ENCODE data around the gene CYBA. TPM values are rescaled to one million over a fixed set of nuclear protein-coding genes. Genes with fewer than 3 reads are reported as not detected.

The CYBA gene
- polyA plus RNA-seq (2011; rRNA removed) (69.1 and 75.7 TPM in 2 replicates), polyA plus RNA-seq (2017; fragmentation: RNase III; extraction: RNeasy Plus Mini Kit Qiagen cat#74134 plus additional on column Dnase treatment) (160 to 185 TPM (median 175 TPM) in 3 replicates), polyA minus RNA-seq (2011; rRNA and poly(A)+ RNA removed) (46.7 and 51.4 TPM in 2 replicates)
- polyA plus RNA-seq (2012; cell fraction: cytosol; rRNA removed): 333 and 385 TPM in 2 replicates
- 412 and 442 TPM in 2 replicates for polyA plus RNA-seq (2012; cell fraction: nucleus; rRNA removed)

GRCh38 chr16:88650749-88651275, at the start of gene CYBA:
Gene CYBA, minus strand, starts transcription at chr16:88651053. Its CDS starts 40 bp downstream, at chr16:88651013.
- TF ChIP-seq TFCP2L1 (CRISPR knock-in tag; IDR thresholded peaks at IDR 0.05) (no peak), HMGXB4 (CRISPR knock-in tag; IDR thresholded peaks at IDR 0.05; ENCODE audit: borderline replicate concordance) (no peak), MAZ (IDR thresholded peaks at IDR 0.05; ENCODE audit: borderline replicate concordance, low read depth, low read length) (no peak), POLR2A (IDR thresholded peaks at IDR 0.05; ENCODE audit: low read length) (peak; percentile 85), MAX (IDR thresholded peaks at IDR 0.05) (peak; percentile 70), BCL3 (IDR thresholded peaks at IDR 0.05) (peak; percentile 74; the same call in 1 of the 3 replicates), PHF8 (IDR thresholded peaks at IDR 0.05; ENCODE audit: borderline replicate concordance, low read depth) (peak; percentile 80), JUN (IDR thresholded peaks at IDR 0.05) (peak in 1 of 2 experiments; percentile 73; a peak in 2 of 5 replicates), POLR2AphosphoS2 (conservative IDR thresholded peaks at IDR 0.05; ENCODE audit: low read length) (no peak), HDAC2 (IDR thresholded peaks at IDR 0.05) (no peak), CHD2 (IDR thresholded peaks at IDR 0.05; ENCODE audit: low read length, partially characterized antibody) (no peak), NFE2L2 (conservative IDR thresholded peaks at IDR 0.05; ENCODE audit: low read length) (no peak)
- TF ChIP-seq, protein P1, sequence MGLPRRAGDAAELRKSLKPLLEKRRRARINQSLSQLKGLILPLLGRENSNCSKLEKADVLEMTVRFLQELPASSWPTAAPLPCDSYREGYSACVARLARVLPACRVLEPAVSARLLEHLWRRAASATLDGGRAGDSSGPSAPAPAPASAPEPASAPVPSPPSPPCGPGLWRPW (IDR thresholded peaks at IDR 0.05): no peak
- TF ChIP-seq, protein P2, sequence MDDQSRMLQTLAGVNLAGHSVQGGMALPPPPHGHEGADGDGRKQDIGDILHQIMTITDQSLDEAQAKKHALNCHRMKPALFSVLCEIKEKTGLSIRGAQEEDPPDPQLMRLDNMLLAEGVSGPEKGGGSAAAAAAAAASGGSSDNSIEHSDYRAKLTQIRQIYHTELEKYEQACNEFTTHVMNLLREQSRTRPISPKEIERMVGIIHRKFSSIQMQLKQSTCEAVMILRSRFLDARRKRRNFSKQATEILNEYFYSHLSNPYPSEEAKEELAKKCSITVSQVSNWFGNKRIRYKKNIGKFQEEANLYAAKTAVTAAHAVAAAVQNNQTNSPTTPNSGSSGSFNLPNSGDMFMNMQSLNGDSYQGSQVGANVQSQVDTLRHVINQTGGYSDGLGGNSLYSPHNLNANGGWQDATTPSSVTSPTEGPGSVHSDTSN (IDR thresholded peaks at IDR 0.05): 0 out of 2 replicates have a peak, but pooled peaks have one; percentile 45
- TF ChIP-seq, protein P3, sequence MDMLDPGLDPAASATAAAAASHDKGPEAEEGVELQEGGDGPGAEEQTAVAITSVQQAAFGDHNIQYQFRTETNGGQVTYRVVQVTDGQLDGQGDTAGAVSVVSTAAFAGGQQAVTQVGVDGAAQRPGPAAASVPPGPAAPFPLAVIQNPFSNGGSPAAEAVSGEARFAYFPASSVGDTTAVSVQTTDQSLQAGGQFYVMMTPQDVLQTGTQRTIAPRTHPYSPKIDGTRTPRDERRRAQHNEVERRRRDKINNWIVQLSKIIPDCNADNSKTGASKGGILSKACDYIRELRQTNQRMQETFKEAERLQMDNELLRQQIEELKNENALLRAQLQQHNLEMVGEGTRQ (IDR thresholded peaks at IDR 0.05): no peak
- Histone ChIP-seq H3K4me2 (peak within 1 kb of the TSS; percentile 99), H3K27ac (peak within 1 kb of the TSS; percentile 89 to 93), H3K4me3 (peak within 1 kb of the TSS; percentile 94), H3K4me1 (peaks cover 21% of the 10 kb centered on the region), H3K9me3 (no peaks in the 10 kb centered on the region)
- ChIA-PET POLR2A (interaction anchor here (1.5 kb wide), 1 partner anchor 12 kb away, joined by 3 read pairs; the partner anchor contains the start of gene MVD), CTCF (no interaction called here)
- WGBS (ENCODE audit: missing lambda C conversion rate): 0% methylated on average over 12 of the region's 41 CpGs
- ATAC-seq (peak; percentile 65 to 91), DNase-seq (ENCODE audit: low read depth in 1 of 2, low spot score in 1 of 2) (peak; percentile 64 to 87), FAIRE-seq (no peak)

GRCh38 chr16:88700322-88700635, 49.4 kb upstream of the CYBA start:
- no peaks in the 10 kb centered on the region for H3K9me3 ChIP-seq
- 94% methylated on average over 14 of the region's 14 CpGs for WGBS (ENCODE audit: missing lambda C conversion rate)
- H3K27ac ChIP-seq: no peak overlapping the region
- DNase-seq (ENCODE audit: low read depth in 1 of 2, low spot score in 1 of 2) (no peak), FAIRE-seq (no peak), ATAC-seq (no peak)
- CTCF ChIA-PET: interaction anchor here (2.3 to 2.6 kb wide), 2 partner anchors 15 to 36 kb away, joined by 8 to 17 read pairs; no protein-coding TSS in a partner anchor
- POLR2A ChIA-PET: no interaction called here
- H3K4me2 ChIP-seq: no peak overlapping the region
- peaks cover 7% of the 10 kb centered on the region; the same call in 1 of the 3 replicates for H3K4me1 ChIP-seq
- TF ChIP-seq ATOH8 (CRISPR knock-in tag; IDR thresholded peaks at IDR 0.05; ENCODE audit: low read depth) (no peak), FOXS1 (CRISPR knock-in tag; IDR thresholded peaks at IDR 0.05) (no peak)
- H3K4me3 ChIP-seq: no peak overlapping the region
